Skeletal muscle tissue (tissue), 4 donors: ENCODE results near the gene DDX10. TPM values are rescaled to one million over a fixed set of nuclear protein-coding genes. Genes with fewer than 3 reads are reported as not detected.

Experiments used
- H3K27ac ChIP-seq: one replicate; pipeline ENCODE4 v1.7.0; 2013; ENCODE audit warnings: mild to moderate bottlenecking, low read depth, low read length, inconsistent platforms
- H3K27me3 ChIP-seq, 3 donors: one replicate each; pipeline ENCODE4 v1.7.0; 2013; ENCODE audit warnings: low read length in 3 of 3; ENCODE audit not compliant: control insufficient read depth in 3 of 3, insufficient read depth in 3 of 3
- H3K36me3 ChIP-seq, 3 donors: one replicate each; pipeline ENCODE4 v1.7.0; 2013; ENCODE audit warnings: low read length in 3 of 3; ENCODE audit not compliant: control insufficient read depth in 3 of 3, insufficient read depth in 3 of 3
- H3K4me1 ChIP-seq, 3 donors: one replicate each; pipeline ENCODE4 v1.7.0; 2013; ENCODE audit warnings: low read length in 3 of 3, mild to moderate bottlenecking in 3 of 3; ENCODE audit not compliant: control insufficient read depth in 3 of 3, insufficient read depth in 3 of 3
- H3K4me3 ChIP-seq, 3 donors: one replicate each; pipeline ENCODE4 v1.7.0; 2013; ENCODE audit warnings: low read length in 3 of 3
- H3K9ac ChIP-seq, 3 donors: one replicate each; pipeline ENCODE4 v1.7.0; 2013; ENCODE audit warnings: low read length in 3 of 3, mild to moderate bottlenecking in 3 of 3, moderate library complexity in 2 of 3, low read depth in 1 of 3
- H3K9me3 ChIP-seq, 3 donors: one replicate each; pipeline ENCODE4 v1.7.0; 2013; ENCODE audit warnings: low read length in 3 of 3; ENCODE audit not compliant: control insufficient read depth in 3 of 3
- total RNA-seq: library from RNA; depleted of rRNA; stranded (reverse); fragments of >200 nt; gene quantifications from one replicate; pipeline ENCODE4 v1.2.3, GENCODE V29; 2014
- donor health status: Osteomylitis.

The DDX10 gene
- total RNA-seq, 1 donor from 2014 or later: 19.3 TPM

DNA sequence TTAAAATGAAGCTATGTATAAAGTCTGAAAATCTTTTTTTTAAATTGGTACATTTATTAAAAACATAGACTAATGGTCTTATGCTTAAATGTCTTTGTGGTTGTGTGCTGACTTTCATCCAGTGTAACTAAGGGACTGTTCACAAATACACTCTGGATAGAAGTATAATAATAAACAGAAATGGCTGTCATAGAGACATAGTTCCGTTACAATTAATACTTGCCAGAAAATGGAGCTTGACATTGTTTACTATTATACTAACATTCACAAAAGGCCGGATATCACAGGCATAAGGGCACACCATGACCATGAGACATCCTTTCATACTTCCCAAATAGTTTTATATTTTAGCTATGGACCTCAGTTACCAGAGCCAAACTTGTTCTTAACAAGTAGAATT is 161.3 kb downstream of the DDX10 start:
- Histone ChIP-seq H3K4me3 (no peak overlapping the region), H3K4me1 (no peaks in the 10 kb centered on the region), H3K27ac (no peak overlapping the region), H3K36me3 (no peaks in the 10 kb centered on the region), H3K9me3 (peaks cover 0 to 3% (median 0%) of the 10 kb centered on the region in 3 donors), H3K27me3 (no peaks in the 10 kb centered on the region), H3K9ac (no peak overlapping the region)

DNA sequence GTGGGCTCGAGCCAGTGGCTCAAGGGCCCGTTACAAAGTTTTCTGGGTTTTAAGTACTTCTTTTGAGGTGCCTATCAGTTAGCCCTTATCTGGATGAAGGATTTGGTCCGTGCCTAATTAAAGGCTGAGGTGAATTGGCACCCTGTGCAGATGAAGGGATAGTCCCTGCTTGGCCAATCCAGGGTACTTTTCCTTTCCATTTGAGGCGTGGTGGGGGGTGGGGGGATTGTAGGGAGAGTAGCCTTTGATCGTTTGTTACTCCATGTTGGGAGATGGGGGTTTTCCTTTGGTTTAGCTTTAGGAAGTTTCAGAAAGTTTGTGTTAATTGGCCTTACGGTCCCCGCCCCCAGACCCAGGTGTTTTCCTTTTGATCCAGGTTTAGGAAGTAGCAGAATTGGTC is 170.8 kb downstream of the DDX10 start:
- no peak overlapping the region for H3K4me3 ChIP-seq
- H3K4me1 ChIP-seq: no peaks in the 10 kb centered on the region
- H3K9me3 ChIP-seq: no peaks in the 10 kb centered on the region
- H3K27me3 ChIP-seq: no peaks in the 10 kb centered on the region
- H3K36me3 ChIP-seq: peaks cover 0 to 5% (median 0%) of the 10 kb centered on the region in 3 donors
- H3K9ac ChIP-seq: no peak overlapping the region
- H3K27ac ChIP-seq: no peak overlapping the region

DNA sequence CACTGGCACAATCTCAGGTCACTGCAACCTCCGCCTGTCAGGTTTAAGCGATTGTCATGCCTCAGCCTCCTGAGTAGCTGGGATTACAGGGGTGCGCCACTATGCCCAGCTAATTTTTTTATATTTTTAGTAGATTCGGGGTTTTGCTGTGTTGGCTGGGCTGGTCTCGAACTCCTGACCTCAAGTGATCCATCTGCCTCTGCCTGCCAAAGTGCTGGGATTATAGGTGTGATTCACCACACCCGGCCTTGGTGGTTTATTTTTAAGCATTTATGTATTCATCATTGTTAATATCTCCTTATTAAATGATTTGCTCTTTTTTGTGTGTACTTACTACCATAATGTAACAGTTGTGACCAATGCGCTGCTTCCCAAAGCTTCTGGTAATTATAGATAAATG is 171.7 kb downstream of the DDX10 start:
- H3K4me3 ChIP-seq: no peak overlapping the region
- H3K9ac ChIP-seq: no peak overlapping the region
- H3K9me3 ChIP-seq: no peaks in the 10 kb centered on the region
- H3K36me3 ChIP-seq: peaks cover 0 to 5% (median 0%) of the 10 kb centered on the region in 3 donors
- H3K27me3 ChIP-seq: no peaks in the 10 kb centered on the region
- no peaks in the 10 kb centered on the region for H3K4me1 ChIP-seq
- no peak overlapping the region for H3K27ac ChIP-seq

DNA sequence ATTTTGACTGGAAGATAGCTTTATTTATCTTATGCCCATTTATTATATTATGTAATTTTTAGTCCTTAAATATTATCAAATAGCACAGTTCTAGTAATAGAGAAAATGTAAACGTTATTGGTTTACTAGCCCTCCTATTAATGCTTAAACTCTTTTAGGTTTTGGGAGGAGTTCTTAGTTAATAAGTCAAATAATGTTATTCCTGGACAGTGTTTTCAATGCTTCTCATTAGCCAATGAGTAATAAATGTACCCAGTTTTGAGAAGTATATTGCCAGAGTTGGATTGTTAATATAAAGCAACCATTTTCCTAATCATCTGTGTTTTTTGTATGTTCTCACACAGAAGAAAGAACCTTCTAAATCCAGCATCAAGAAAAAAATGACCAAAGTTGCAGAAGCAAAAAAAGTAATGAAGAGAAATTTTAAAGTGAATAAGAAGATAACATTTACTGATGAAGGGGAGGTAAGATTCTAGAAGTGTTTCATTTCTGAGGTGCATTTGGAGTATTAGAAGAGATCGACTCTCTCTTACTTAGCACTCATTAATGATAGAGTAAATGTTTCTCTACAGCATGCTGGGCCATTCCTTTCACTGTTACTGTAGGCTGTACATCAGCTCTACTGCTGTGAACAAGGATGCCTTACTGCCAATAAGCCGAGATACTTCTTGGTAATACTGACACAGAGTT is 173.4 kb downstream of the DDX10 start:
- Histone ChIP-seq H3K4me1 (no peaks in the 10 kb centered on the region), H3K9me3 (no peaks in the 10 kb centered on the region), H3K9ac (no peak overlapping the region), H3K36me3 (peaks cover 0 to 5% (median 0%) of the 10 kb centered on the region in 3 donors), H3K4me3 (no peak overlapping the region), H3K27me3 (no peaks in the 10 kb centered on the region), H3K27ac (no peak overlapping the region)

DNA sequence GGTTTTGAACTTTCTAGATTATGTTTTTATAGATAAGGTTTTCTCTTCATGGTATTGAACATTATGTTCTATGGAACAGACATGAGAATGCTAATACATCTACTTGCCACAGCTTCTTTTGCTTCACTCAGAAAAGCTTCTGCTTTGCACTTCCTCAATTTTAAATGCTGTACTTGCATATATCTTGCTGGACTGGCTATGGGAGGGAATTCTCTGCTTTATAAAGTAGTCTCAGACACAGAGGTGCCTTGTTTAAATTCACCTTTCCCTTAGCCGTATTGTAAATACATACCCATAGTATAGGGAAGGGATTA is 173.9 kb downstream of the DDX10 start:
- Histone ChIP-seq H3K4me3 (no peak overlapping the region), H3K27me3 (no peaks in the 10 kb centered on the region), H3K9me3 (no peaks in the 10 kb centered on the region), H3K9ac (no peak overlapping the region), H3K27ac (no peak overlapping the region), H3K4me1 (no peaks in the 10 kb centered on the region), H3K36me3 (peaks cover 0 to 5% (median 0%) of the 10 kb centered on the region in 3 donors)

DNA sequence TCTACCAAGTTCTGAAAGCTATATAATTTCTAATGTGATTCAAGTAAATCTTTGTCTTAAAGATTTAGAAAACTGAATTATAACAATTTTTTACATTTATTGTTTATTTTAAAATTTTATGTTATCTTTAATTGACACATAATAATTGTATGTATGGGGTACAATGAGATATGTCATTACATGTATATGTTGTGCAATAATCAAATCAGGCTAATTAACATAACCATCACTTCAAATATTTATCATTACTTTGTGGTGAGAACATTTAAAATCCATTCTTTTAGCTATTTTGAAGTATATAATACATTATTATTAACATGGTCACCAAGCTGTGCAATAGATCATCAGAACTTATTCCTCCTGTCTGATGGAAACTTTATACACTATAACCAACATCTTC is 181.1 kb downstream of the DDX10 start:
- Histone ChIP-seq H3K27ac (no peak overlapping the region), H3K9ac (no peak overlapping the region), H3K9me3 (no peaks in the 10 kb centered on the region), H3K4me1 (no peaks in the 10 kb centered on the region), H3K36me3 (no peaks in the 10 kb centered on the region), H3K27me3 (no peaks in the 10 kb centered on the region), H3K4me3 (no peak overlapping the region)

DNA sequence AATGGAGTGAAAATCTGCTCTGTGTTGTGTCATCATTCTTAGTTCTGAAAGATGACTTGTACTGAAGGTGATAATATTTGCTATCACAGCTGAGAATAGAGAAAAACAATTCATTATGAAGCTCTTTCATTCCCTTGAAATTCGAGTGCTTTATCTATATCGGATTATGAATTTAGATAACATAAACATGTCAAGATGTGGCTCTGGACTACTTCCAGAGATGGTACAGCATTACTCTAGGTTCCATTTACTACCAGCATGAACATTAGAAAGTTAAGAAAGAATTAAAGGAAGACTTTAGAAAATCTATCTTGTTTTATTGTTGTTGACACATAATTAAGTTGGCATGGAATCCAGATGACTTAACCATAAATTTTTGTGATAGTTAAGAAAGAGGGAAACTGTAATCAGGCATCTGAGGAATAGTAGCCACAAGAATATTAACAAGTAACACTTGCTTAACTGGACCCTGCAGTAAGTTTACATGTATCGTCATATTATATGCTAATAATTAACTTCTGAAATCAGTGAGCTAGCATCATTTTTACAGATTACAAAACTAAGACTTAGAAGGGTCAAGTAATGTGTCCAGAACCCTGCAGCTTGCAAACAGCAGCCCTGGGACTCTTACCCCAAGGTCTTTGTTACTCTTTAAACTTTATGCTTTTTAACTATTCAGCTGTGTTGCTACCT is 182.6 kb downstream of the DDX10 start:
- no peak overlapping the region for H3K4me3 ChIP-seq

DNA sequence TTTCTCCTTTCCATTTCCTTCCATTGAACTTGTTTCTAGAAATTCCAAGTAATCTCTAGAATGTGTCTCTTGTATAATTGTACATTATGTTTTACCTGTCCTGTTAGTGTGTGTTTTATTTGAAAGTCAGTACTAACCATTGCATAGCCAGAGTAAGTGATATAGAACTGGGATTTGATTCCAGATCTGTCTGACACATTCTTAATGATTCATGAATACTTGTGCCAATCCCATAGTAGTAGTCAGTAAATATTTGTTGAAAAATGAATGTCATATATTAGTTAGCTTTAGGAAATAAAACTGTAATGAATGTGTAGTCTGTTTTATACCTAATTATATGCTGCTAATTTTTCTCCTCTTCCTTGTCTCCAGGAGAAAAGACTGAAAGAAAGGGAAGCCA is 186.9 kb downstream of the DDX10 start:
- H3K27ac ChIP-seq: no peak overlapping the region
- H3K4me3 ChIP-seq: no peak overlapping the region
- H3K9me3 ChIP-seq: no peaks in the 10 kb centered on the region
- no peaks in the 10 kb centered on the region for H3K27me3 ChIP-seq
- H3K4me1 ChIP-seq: peaks cover 6 to 13% (median 9%) of the 10 kb centered on the region in 3 donors
- H3K36me3 ChIP-seq: no peaks in the 10 kb centered on the region
- H3K9ac ChIP-seq: no peak overlapping the region

More for the DNA sequence above, 182.6 kb downstream of the DDX10 start:
- no peak overlapping the region for H3K9ac ChIP-seq
- no peak overlapping the region for H3K27ac ChIP-seq
- no peaks in the 10 kb centered on the region for H3K4me1 ChIP-seq
- no peaks in the 10 kb centered on the region for H3K36me3 ChIP-seq
- H3K9me3 ChIP-seq: no peaks in the 10 kb centered on the region
- H3K27me3 ChIP-seq: no peaks in the 10 kb centered on the region

DNA sequence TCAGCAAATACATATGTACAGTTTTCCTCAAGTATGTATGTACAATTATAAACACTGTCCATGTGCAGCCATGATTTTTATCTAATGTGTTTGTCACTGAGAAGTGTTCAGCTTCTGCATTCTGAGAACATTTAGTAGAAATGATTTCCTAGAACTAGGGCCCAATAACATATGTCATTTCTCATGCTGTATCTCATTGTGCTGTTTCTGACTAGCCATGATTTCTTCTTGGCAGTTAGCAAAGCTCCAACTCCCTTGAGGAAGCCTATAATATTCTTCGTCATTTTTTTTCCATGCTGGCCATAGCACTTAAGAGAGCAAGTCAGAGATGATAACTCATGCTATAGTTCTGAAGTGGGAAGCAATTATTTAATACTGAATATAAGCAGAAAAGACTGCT is 187.8 kb downstream of the DDX10 start:
- no peaks in the 10 kb centered on the region for H3K9me3 ChIP-seq
- no peak overlapping the region for H3K27ac ChIP-seq
- H3K4me3 ChIP-seq: no peak overlapping the region
- H3K4me1 ChIP-seq: peaks cover 6 to 13% (median 9%) of the 10 kb centered on the region in 3 donors
- no peaks in the 10 kb centered on the region for H3K36me3 ChIP-seq
- H3K27me3 ChIP-seq: no peaks in the 10 kb centered on the region
- no peak overlapping the region for H3K9ac ChIP-seq

DNA sequence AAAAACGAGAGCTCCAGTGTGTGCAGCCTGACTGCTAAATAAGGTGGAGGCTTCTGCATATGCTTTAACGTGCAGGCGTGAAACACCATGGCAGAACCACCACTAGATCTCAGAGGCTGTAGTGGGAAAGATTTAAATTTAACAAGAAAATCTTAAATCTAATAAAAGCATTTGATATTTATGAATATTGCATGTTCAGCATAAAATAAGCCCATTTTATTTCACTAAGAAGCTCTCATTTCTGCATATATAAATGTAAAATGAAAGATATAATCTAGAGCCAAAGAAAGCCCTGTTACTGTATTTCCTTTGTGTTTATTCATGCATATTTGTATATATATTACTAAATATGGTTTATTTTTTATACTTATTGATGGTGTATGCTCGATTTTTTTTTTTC is 188.3 kb downstream of the DDX10 start:
- Histone ChIP-seq H3K27ac (peak overlapping the region; percentile 78), H3K36me3 (no peaks in the 10 kb centered on the region), H3K27me3 (no peaks in the 10 kb centered on the region), H3K4me1 (peaks cover 6 to 13% (median 9%) of the 10 kb centered on the region in 3 donors), H3K4me3 (no peak overlapping the region), H3K9me3 (no peaks in the 10 kb centered on the region), H3K9ac (peak overlapping the region in 1 of 3 donors; percentile 77)
